GM12892 (cell line): ENCODE data around the gene IRX4.

Source experiments
- POLR2AphosphoS5 ChIP-seq: IDR thresholded peaks from 2 replicates; pipeline ENCODE4 v1.6.1; 2011; ENCODE audit warnings: low read depth, low read length, control low read depth
- TAF1 ChIP-seq: IDR thresholded peaks from 2 replicates; pipeline ENCODE4 v1.6.1; 2011; ENCODE audit warnings: low read depth, mild to moderate bottlenecking, control low read depth, low read length, borderline replicate concordance

GRCh38 chr5:1856596-1857255 lies 26.0 kb downstream of the IRX4 start:
- TF ChIP-seq TAF1 (no peak), POLR2AphosphoS5 (no peak)
